Brain microvascular endothelial cell (primary cell): ENCODE results near the gene EIF1.

Experiments
- DNase-seq: peaks from one replicate; pipeline ENCODE4 v3.0.0-alpha.2; 2020
- H3K27ac ChIP-seq: fragments of 250-450 bp; sonication (Bioruptor Pico); 2 replicates; pipeline ENCODE4 v1.5.1; 2020; ENCODE audit warnings: mild to moderate bottlenecking, moderate library complexity
- H3K27me3 ChIP-seq: fragments of 250-450 bp; sonication (Bioruptor Pico); replicated peaks from 2 replicates; pipeline ENCODE4 v1.5.1; 2020; ENCODE audit warnings: mild to moderate bottlenecking
- H3K36me3 ChIP-seq: fragments of 250-450 bp; sonication (Bioruptor Pico); replicated peaks from 2 replicates; pipeline ENCODE4 v1.5.1; 2020; ENCODE audit warnings: mild to moderate bottlenecking
- H3K4me3 ChIP-seq: 2 replicates; pipeline ENCODE4 v1.5.1; 2011; ENCODE audit warnings: low read depth, mild to moderate bottlenecking, control low read depth, low read length, moderate library complexity
- in situ Hi-C: cut with HindIII; loops from 2 replicates; pipeline ENCODE4 v1.10.0; 2017; ENCODE audit warnings: low sequenced_read_pairs, low pct_ligation_motif_present
- TF ChIP-seq, protein P1 (sequence below): IDR thresholded peaks from 2 replicates; pipeline ENCODE4 v1.5.1; 2011; ENCODE audit warnings: low read depth, mild to moderate bottlenecking, moderate library complexity, low read length, control low read depth, inconsistent platforms; ENCODE audit errors: missing control alignments

Gene EIF1

DNA sequence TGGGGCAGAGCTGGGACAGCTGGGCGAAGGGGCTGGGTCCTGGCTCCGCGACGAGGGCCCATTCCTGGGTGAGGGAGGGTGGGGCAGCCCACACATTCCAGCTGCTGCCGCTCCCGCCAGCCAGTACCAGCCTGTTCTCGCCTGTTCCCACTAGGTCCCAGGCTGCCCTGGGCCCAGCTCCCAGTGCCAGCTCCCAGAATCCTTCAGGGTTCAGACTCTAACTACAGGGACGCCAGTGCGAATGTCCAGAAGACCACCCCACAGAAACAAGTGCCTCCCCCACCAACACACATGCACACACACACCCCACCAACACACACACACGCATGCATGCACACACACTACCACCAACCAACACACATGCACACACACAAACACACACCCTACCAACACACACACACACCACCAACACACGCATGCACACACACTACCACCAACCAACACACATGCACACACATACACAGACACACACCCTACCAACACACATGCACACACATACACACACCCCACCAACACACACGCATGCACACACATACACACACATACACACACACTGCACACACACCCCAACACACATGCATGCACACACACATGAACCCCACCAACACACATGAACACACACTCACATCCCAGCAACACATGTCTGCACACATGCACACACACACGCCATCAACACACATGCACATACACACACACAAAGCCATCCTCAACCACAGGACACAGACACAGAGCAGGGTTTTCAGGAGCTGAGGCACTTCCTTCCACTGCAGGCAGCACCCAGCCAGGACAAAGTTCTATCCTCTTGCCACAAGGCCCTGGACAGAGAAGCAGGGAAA is 36.8 kb upstream of the EIF1 start:
- no peak for DNase-seq
- no peaks in the 10 kb centered on the region for H3K27me3 ChIP-seq
- no peak overlapping the region for H3K27ac ChIP-seq
- no peak overlapping the region for H3K4me3 ChIP-seq
- no peaks in the 10 kb centered on the region for H3K36me3 ChIP-seq
- in situ Hi-C loops: no loop called here
- TF ChIP-seq, protein P1, sequence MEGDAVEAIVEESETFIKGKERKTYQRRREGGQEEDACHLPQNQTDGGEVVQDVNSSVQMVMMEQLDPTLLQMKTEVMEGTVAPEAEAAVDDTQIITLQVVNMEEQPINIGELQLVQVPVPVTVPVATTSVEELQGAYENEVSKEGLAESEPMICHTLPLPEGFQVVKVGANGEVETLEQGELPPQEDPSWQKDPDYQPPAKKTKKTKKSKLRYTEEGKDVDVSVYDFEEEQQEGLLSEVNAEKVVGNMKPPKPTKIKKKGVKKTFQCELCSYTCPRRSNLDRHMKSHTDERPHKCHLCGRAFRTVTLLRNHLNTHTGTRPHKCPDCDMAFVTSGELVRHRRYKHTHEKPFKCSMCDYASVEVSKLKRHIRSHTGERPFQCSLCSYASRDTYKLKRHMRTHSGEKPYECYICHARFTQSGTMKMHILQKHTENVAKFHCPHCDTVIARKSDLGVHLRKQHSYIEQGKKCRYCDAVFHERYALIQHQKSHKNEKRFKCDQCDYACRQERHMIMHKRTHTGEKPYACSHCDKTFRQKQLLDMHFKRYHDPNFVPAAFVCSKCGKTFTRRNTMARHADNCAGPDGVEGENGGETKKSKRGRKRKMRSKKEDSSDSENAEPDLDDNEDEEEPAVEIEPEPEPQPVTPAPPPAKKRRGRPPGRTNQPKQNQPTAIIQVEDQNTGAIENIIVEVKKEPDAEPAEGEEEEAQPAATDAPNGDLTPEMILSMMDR: no peak

DNA sequence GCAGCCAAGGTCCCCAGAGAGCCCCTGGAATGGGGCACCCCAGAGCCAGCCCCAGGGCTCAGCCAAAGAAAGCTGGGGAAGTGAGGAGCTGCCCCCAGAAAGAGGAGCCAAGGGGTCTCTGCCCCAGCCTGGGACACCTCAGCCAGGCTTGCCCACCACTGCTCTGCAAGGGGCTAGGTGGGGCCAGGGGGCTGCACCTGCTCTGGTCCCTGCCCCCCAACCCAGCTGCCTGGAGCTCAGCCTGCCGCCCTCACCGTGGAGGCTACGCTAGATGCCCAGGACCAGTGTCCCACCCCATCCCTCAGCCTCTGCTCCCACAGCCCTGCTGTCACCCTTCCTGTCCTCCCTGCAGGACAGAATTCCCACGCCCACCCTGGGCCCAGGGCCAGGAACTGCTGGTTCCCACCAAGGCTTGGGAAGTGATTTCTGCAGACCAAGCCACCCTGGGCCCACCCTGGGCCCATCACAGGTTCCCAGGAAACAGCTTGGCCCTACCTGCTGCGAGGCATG is 36.2 kb upstream of the EIF1 start:
- TF ChIP-seq, protein P1: no peak
- in situ Hi-C loops: no loop called here
- no peak overlapping the region for H3K27ac ChIP-seq
- DNase-seq: no peak
- no peaks in the 10 kb centered on the region for H3K36me3 ChIP-seq
- H3K27me3 ChIP-seq: no peaks in the 10 kb centered on the region
- H3K4me3 ChIP-seq: no peak overlapping the region

GRCh38 chr17:41653421-41653820 is 35.3 kb upstream of the EIF1 start:
- H3K4me3 ChIP-seq: no peak overlapping the region
- H3K36me3 ChIP-seq: no peaks in the 10 kb centered on the region
- no peaks in the 10 kb centered on the region for H3K27me3 ChIP-seq
- no peak overlapping the region for H3K27ac ChIP-seq
- DNase-seq: no peak
- TF ChIP-seq, protein P1: no peak
- in situ Hi-C loops: no loop called here

DNA sequence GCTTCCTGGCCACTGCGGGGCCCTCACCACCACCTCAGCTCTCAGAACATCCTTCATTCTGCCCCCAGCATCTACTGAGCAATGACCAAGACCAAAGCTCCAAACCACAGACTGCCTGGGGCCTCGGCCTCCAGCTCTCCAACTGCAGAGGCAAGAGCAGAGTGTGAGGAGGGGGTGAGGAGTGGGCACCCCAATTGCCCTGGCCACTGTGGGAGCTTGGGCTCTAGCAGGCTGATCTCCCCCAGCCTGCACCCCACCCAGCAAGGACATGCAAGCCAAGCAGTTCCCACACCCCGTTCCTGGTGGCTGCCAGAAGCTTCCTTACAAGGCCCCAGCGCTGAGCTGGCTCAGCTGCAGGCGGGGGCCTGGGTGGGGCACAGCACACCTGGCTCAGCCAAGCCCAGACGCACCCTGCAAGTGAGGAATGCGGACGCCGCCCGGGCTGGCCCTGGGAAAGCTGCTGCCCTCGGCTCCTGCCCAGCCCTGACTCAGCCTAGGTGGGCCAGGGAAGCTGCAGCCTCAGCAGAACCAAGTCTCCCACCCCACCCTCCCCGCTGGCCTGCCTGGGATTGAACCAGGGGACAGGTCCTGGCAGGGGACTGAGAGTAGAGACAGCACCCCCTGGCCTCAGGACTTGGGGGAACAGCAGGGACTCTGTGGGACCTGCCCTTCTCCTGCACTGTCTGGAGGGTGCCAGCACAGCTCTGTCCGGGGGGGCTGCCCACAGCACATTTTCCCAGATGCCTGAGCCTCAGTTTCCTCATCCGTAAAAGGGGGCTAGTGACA is 34.6 kb upstream of the EIF1 start:
- H3K27me3 ChIP-seq: no peaks in the 10 kb centered on the region
- no peak overlapping the region for H3K4me3 ChIP-seq
- no peaks in the 10 kb centered on the region for H3K36me3 ChIP-seq
- no peak overlapping the region for H3K27ac ChIP-seq
- DNase-seq: no peak
- TF ChIP-seq, protein P1: no peak
- in situ Hi-C loops: no loop called here

DNA sequence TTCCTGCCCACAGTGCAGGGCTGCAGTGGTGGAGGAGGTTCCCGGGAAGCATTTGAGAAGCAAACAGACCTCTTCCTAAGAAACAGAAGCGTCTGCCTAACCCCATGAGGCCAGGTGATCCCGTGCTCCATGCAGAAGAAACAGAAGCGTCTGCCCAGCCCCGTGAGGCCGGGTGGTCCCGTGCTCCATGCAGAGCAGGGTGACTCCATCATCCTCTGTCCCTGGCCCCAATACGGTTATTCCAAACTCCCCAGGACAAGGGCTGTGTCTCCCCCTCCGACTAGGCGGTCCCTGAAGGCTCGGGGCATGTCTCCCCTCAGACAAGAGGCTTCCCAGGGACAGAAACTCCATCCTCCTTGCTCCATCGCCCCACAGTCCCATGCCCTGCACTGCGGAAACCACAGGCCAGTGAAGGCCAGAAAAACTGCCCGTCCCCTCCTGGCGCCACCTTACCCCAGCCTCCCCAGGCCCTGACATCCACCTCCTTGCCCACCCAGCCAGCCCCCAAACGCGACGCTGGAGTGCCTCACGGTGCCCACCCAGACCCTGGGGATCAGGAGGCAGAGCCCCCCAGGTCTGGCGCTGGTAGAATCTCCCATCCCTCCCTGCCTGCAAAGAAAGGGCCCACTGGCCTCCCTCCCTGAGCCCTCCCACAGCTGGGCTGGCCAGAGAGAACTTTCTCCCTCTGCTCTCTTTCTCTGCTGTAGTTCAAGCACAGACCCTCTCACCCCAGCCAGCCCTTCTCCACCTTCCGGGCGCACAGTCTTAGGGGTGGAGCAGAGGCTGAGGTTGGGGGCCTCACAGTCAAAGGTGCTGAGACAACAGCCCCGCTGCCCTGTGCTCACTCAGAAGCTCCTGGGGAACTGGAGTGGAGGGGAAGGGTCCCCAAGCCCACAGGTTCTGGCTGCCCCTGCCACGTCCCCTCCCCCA is 33.7 kb upstream of the EIF1 start:
- in situ Hi-C loops: no loop called here
- H3K4me3 ChIP-seq: no peak overlapping the region
- H3K36me3 ChIP-seq: no peaks in the 10 kb centered on the region
- TF ChIP-seq, protein P1: no peak
- DNase-seq: no peak
- H3K27me3 ChIP-seq: no peaks in the 10 kb centered on the region
- H3K27ac ChIP-seq: no peak overlapping the region
